Measurements from ENCODE around the gene CLDN17. TPM values are rescaled to one million over a fixed set of nuclear protein-coding genes. Genes with fewer than 3 reads are reported as not detected.
A peak's percentile ranks its signal among the peaks of the same experiment; 100 is the strongest.

The CLDN17 gene
- total and polyA plus RNA-seq, 9 of the 15 experiments (the other 6 are each of a cell fraction or from before 2014, with no cell fraction given), result not detected

DNA sequence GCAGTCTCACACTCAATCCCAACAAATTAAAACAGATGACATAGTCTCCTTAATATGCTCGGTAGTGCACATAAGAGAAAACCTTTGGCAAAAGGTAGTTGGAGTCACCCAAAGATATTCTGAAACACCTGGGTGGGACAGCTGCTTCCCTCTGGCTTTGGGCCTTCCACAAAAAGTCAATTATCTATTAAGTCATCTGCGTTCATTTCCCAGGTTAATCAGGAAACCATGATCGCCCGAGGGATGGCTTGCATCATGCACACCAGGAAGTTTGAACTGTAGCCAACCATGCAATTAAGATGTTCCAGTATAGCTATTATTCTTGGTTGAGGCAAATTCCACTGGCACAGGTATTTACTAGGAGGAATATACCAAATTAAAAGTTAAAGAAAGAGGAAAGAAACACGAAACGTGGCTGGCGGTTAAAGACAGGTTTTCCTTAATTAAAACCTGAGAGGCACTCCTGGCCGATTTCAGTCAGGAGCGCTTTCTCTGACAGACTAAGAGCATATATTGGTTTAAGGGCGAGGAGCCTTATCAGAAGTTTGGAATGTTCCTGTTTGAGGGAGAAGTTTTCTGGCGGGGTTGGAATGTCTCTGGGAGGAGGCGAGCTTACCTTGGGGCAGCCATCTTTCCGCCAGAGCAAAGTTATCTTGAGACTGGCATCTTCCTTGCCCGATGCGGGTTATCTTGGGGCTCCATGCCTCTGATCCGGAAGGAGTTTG, 19.9 kb downstream of the CLDN17 start:
- Histone ChIP-seq H3K27me3 (ENCODE audit: control insufficient read depth in 2 of 2, insufficient read depth in 2 of 2, low read length in 2 of 2) (no peaks in the 10 kb centered on the region), H2AFZ (ENCODE audit: low read depth, low read length) (no peak overlapping the region), H3K4me3 (no peak overlapping the region), H3K4me1 (replicated peaks in 1 of 2; ENCODE audit: control insufficient read depth in 2 of 2, insufficient read depth in 2 of 2, low read length in 2 of 2) (no peaks in the 10 kb centered on the region), H4K20me1 (replicated peaks; ENCODE audit: control insufficient read depth, insufficient read depth, low read length) (no peaks in the 10 kb centered on the region), H3K9ac (ENCODE audit: insufficient read depth in 1 of 2, low read depth in 2 of 2, low read length in 2 of 2) (no peak overlapping the region), H3K27ac (ENCODE audit: extremely low read depth, low read depth, low read length) (no peak overlapping the region), H3K36me3 (ENCODE audit: control insufficient read depth, insufficient read depth, low read length) (no peaks in the 10 kb centered on the region), H3K4me2 (ENCODE audit: insufficient read depth, low read length) (no peak overlapping the region), H3K9me1 (ENCODE audit: control insufficient read depth, insufficient read depth, low read length) (no peaks in the 10 kb centered on the region), H3K79me2 (ENCODE audit: control insufficient read depth, insufficient read depth, low read length) (no peaks in the 10 kb centered on the region), H3K9me3 (replicated peaks; ENCODE audit: control insufficient read depth, insufficient read depth, low read depth, low read length) (no peaks in the 10 kb centered on the region)
- FAIRE-seq, result no peak
- TF ChIP-seq SP2 (IDR thresholded peaks at IDR 0.05; ENCODE audit: extremely low read depth, low read depth, low read length, poor library complexity, severe bottlenecking) (no peak), CXXC5 (CRISPR knock-in tag; IDR thresholded peaks at IDR 0.05) (no peak), NEUROD1 (IDR thresholded peaks at IDR 0.05; ENCODE audit: borderline replicate concordance, low read depth, low read length, partially characterized antibody) (no peak), ZBTB1 (CRISPR knock-in tag; IDR thresholded peaks at IDR 0.05; ENCODE audit: borderline replicate concordance, low read depth) (no peak), CEBPG (CRISPR knock-in tag; IDR thresholded peaks at IDR 0.05) (no peak), CEBPG (tag; conservative IDR thresholded peaks at IDR 0.05 in 1 of 2, IDR thresholded peaks at IDR 0.05 in 1 of 2) (0 out of 4 replicates have a peak, but pooled peaks of 1 of the 2 experiments have one; percentile 45), HNRNPL (IDR thresholded peaks at IDR 0.05; ENCODE audit: low read depth, low read length) (no peak), NFIC (IDR thresholded peaks at IDR 0.05) (no peak), TRIM28 (IDR thresholded peaks at IDR 0.05) (no peak), NR1H2 (CRISPR knock-in tag; IDR thresholded peaks at IDR 0.05) (no peak), SMAD4 (CRISPR knock-in tag; conservative IDR thresholded peaks at IDR 0.05) (0 out of 2 replicates have a peak, but pooled peaks have one; percentile 39), KDM5B (IDR thresholded peaks at IDR 0.05; ENCODE audit: insufficient replicate concordance, low read depth, low read length) (no peak)
- BruUV-seq (replicated peaks), result no TSS peak
- POLR2A ChIA-PET, result no interaction called here
- ATAC-seq, result no peak
- CTCF ChIA-PET (ENCODE audit: low intra/inter-chr PET ratio), result no interaction called here
- 0% methylated on average over 16 of the region's 16 CpGs for WGBS (ENCODE audit: insufficient coverage, low coverage, missing lambda C conversion rate)
- in situ Hi-C loops (cut with MboI) (no loop called here), intact Hi-C loops (cut with micrococcal nuclease) (no loop called here)
- no peak for DNase-seq (ENCODE audit: extremely low read depth in 1 of 4, low spot score in 3 of 4)
